Right forelimb (tissue), 1 donor: Measurements from ENCODE around the gene GABRB1.

ENCODE experiments used
- DNase-seq: peaks from one replicate; pipeline ENCODE4 v3.0.0-alpha.2; 2018

Gene GABRB1

GRCh38 chr4:47410271-47410670 lies 378.9 kb downstream of the GABRB1 start:
- no peak for DNase-seq

DNA sequence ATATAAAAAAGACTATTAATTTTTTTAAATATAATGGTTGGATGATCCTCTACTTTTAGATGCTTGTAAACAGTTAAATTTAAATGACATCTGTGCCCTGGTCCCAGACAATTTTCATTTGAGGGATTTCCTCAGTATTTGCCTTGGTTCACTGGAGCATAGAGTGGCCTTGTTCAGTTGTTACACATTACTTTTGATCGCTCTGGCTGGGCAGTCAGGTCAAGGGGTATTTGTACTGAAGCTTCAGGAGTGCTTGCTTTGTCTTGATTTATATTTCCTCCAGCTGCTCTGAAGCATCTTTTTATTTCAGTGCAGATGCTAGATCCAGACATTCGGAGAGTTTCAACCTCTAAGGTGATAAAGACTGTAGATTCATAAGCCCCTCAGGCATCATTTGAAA lies 382.2 kb downstream of the GABRB1 start:
- DNase-seq: no peak

GRCh38 chr4:47415719-47416118 lies 384.4 kb downstream of the GABRB1 start:
- DNase-seq: no peak

- no peak for DNase-seq
These were observed 386.8 kb downstream of the GABRB1 start for GRCh38 chr4:47418147-47418546.

- no peak for DNase-seq
These were observed 387.9 kb downstream of the GABRB1 start for GRCh38 chr4:47419296-47419695.

GRCh38 chr4:47425628-47426027 lies 394.3 kb downstream of the GABRB1 start:
- DNase-seq: no peak

DNA sequence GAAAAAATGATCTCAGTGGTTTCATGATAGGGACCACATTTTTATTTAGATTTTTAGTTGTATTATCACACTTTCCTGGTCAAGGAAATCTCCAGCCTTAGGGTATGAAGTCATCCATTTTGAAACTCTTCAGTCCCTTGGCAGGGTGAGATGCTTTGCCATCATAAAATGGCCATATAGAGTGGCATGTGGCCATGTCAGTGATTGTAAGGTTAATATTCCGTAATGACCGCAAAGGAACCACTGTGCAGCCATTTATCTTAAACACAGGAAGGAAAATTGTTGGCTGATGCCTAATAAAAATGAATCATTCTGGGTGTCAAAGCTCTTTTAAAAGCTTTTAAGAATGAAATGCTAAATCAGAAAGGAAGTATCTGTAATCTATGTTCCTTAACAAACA lies 396.6 kb downstream of the GABRB1 start:
- no peak for DNase-seq

DNA sequence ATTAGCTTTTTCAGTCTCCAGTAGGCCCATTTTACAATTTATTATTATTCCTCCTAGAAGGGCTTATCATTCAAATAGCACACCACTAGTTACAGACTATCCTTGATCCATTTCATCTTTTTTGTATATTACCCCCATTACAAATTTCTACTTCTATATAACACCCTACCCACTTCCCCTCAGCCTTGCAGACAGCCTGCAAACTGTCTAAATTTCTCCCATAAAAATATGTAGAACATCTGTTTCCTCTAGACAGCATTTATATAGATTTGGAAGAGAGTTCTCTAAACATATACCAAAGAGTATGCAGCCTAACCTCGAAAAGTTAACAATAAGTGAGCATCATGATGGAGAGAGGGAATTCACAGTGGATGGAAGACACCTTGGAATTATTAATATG lies 401.4 kb downstream of the GABRB1 start:
- DNase-seq: no peak

DNA sequence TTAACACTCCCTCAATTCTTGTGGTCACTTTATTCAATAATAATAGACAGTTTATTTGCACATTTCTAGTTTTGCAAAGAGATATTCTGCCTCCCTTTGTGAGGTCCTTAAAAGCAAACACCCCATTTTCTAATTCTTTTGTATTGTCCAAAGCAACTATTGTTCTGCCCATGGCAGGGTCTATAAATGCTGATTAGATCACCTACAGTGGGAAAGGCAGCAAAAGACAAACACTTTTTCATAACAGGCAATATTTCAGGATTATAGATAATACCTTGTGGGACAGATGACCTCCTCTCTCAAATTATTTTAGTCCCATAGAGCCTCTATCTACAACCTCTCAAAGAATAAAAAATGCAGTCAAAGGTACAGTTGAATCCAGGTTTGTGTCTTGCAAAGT lies 403.6 kb downstream of the GABRB1 start:
- no peak for DNase-seq

- no peak for DNase-seq
These were observed 411.6 kb downstream of the GABRB1 start for GRCh38 chr4:47442980-47443379.

DNA sequence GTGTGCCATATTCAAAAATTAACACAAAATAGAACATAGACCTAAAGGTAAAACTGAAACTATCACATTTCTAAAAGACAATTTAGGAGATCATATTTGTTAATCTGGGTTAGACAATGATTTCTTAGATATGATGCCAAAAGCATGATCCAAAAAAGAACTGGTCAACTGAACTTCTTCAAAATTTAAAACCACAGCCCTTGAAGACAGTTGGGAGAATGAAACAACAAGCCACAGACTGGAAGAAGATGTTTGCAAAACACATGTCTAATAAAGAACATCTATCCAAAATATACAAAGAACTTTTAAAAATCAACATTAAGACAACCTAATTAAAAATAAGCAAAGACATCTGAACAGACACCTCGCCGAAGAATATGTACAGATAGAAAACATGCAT lies 412.7 kb downstream of the GABRB1 start:
- DNase-seq: no peak

DNA sequence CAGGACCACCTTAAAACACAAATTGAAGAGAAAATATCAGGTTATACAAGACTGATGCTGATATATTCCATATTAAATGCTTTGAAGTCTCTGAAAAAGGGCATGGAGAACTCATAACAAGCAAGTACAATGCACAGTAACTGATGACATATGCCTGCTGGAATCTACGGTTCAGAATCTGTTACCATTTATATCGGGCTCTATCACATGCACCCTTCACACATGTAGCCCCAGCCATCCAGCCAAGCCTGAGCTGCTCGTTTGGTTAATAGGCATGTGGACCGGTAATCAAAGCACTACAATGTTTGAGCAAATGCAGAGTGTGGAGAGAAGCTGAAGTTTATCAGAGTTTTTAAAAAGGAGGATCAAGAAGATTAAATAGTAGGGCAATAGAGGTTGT lies 420.3 kb downstream of the GABRB1 start:
- DNase-seq: no peak

GRCh38 chr4:47462799-47463234 lies 431.4 kb downstream of the GABRB1 start:
- peak; percentile 48 for DNase-seq

DNA sequence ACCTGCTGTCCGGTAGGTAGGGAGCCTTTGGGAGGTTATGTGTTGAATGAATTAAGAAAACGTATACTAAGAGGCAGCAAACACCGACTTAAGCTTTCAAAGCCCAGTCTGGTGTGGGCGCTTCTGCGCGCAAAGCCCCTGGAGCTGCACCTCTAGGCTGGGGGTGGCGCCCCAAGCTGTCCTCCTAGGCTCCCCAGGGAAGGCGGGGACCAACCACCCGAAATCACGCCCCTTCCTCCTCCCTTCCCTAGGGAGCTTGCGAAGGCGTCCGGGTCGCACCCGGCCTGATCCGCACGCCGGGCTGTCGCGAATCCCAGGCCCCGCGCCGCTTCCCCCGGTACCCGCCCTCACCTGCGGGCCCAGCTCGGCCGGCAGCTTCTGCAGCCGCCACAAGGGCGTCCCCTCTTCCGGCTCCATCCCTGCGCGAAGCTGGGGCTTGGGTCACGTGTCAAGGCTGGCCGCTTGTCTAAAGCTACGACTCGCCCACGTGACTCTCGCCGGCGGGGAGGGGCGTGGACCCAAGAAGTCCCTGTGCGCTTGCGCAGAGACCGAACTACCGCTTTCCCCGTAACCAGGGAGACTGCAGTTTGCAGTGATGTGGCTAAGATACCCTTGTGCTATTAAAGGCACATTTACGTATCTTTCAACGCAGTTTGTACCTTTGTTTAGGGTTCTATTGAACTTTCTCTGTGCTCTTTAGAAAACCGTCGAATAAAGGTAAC lies 432.0 kb downstream of the GABRB1 start, which contains the start of gene COMMD8:
Gene COMMD8 (minus strand): TSS at position 468 of the 722 bp plus-strand sequence. CDS start 51 bp downstream, at position 417.
- peak; percentile 96 for DNase-seq

DNA sequence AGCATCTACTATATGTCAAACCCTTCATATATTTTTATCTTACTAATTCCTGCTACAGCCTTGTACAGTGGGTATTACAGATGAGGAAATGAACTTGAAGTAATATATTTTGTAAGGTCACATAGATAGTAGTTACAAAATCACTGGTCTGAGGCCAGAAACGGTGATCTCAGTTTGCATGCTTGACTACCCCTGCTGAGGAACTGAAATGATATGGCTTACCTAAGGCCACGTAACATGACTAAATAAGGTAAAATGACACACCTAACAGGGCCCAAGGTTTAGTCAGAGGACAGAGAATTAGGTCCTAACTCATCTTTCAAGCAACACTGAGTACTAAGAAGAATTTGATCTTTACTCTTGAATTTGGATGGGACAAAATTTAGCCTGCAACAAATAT lies 433.6 kb downstream of the GABRB1 start:
- no peak for DNase-seq

DNA sequence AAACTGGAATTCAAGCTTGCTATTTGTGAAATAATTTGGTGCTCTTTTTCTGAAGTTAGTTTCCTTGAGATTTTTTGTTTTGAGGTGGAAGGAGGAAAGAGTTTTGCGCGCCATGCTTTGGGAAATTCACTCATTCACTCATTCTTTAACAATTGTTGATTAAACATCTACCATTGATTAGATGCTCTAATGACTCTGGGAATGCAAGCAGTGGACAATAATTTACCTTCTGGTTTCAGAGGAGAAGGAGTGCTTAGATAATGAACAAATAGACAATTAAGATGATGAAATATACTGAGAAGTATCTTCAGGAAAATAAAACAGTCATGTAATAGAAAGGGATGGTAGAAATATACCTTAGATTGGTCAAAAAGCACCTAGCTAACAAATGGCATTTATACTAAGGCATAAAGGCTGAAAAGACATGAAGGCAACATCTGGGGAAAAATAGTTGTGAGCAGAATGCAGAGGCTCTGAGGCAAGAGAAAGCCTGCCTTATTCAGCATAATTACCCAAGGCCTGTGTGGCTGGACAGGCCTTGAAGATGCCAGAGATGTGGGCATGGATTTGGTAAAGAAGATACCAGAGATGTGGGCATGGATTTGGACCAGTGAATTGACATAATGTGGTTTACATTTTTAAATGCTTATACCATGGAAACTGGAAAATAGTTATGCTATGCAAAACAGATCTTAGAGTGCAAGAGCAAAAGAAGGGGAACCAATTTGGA lies 434.9 kb downstream of the GABRB1 start:
- no peak for DNase-seq

- no peak for DNase-seq
These were observed 437.5 kb downstream of the GABRB1 start for GRCh38 chr4:47468706-47469365.

DNA sequence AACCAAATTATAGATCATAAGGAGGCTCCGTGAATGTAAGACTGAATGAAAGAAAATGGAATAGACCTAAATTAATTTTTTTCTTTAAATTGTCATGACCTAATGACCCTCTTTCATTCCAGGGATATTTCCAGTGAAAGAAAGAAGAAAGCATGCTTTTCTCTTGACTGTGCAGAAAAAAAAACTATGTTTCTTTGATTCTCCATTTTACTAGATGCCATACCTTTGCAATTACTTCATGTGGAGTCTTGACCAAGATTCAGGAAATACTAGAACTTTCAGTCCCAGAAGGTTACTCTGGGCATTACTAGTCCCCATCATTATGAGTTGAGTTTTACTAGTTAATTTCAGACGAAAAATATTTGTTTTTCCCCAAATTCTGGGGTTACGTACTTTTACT lies 438.6 kb downstream of the GABRB1 start:
- no peak for DNase-seq

DNA sequence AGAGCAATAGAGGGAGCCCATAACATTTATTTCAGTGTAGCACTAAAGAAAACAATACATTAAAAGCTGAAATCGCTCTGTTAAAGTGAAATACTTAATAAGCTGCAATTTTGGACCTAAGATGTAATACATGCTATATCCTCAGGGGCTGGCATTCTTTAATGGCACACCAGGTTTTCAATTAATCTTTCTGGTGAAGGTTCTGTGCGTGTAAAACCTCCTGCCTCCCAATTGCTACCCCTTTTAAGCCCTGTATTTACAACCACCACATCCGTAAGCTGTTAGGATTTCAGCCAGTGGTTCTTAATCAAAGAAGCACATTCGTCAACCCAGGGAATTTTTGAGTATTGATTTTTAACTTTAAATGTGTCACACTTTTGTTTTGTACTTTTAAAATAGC lies 439.7 kb downstream of the GABRB1 start:
- no peak for DNase-seq

- no peak for DNase-seq
These were observed 440.2 kb downstream of the GABRB1 start for GRCh38 chr4:47471591-47471990.

- no peak for DNase-seq
These were observed 441.9 kb downstream of the GABRB1 start for GRCh38 chr4:47473141-47473750.

DNA sequence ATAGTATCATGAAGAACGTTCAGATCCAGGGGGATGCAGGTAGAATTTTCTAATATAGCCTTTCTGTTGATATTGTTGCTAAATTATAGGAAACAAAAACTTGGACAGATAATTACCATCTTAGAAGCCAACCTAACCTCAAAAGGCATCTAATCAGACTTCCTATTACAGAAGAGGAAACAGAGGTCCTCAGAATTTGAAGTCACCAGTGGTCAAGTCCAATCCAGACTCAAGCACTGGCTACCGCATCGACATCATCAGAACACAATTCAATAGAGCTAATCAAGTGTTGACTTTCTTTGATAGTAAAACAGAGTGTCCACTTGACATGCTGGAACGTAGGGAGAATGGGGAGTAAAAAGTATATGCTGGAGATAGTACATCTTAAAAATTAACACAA lies 443.4 kb downstream of the GABRB1 start:
- DNase-seq: no peak

DNA sequence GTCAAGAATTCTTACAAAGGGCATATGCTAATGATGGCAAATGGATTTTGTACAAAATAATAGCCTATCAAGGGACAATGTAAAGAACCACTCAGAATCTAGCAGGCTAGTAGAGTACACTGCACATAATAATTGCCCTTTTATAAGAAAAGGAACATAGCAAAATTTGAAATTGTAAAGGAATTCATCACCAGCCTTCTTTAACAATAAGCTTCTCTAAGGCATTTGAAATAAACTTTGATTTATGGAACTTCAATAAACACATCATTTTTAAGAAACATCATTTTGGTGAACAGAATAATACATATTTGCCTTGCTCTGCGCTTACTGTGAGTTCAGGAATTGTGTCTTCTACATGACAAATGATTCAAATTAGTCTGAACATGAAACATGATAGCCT lies 444.0 kb downstream of the GABRB1 start:
- no peak for DNase-seq
